WTC11 (cell line): ENCODE measurements around the gene PDE1A. TPM values are rescaled to one million over a fixed set of nuclear protein-coding genes. Genes with fewer than 3 reads are reported as not detected.

ENCODE experiments used
- ATAC-seq: fragments of 200-7000 bp; cut with Tn5 transposase; 2 replicates; pipeline ENCODE4 v1.10.0; 2021; ENCODE audit warnings: mild to moderate bottlenecking, moderate library complexity
- CTCF ChIA-PET: fragments of 300-600 bp; sonication (Branson Sonifier 250); formaldehyde crosslinking; loops from one replicate; lab custom pipeline; 2021; ENCODE audit warnings: antibody characterized with exemption; lab: Charles Lee
- POLR2A ChIA-PET: fragments of 350-600 bp; sonication (Branson Sonifier 250); formaldehyde crosslinking; loops from one replicate; lab custom pipeline; 2021; ENCODE audit warnings: antibody characterized with exemption; lab: Charles Lee
- DNase-seq: peaks from one replicate; pipeline ENCODE4 v3.0.0; 2021; ENCODE audit warnings: low spot score
- H3K27ac Mint-ChIP-seq: 2 replicates; pipeline ENCODE4 v1.8.0; 2021; ENCODE audit warnings: mixed read lengths
- H3K27me3 Mint-ChIP-seq: 2 replicates; pipeline ENCODE4 v1.8.0; 2021; ENCODE audit warnings: low read depth, mild to moderate bottlenecking, moderate library complexity, mixed read lengths
- H3K36me3 Mint-ChIP-seq: 2 replicates; pipeline ENCODE4 v1.8.0; 2021; ENCODE audit warnings: mixed read lengths
- H3K4me1 Mint-ChIP-seq: 2 replicates; pipeline ENCODE4 v1.8.0; 2022; ENCODE audit warnings: mixed read lengths
- H3K4me3 Mint-ChIP-seq: 2 replicates; pipeline ENCODE4 v1.8.0; 2021; ENCODE audit warnings: mild to moderate bottlenecking, moderate library complexity, mixed read lengths
- H3K9me3 Mint-ChIP-seq: 2 replicates; pipeline ENCODE4 v1.8.0; 2021; ENCODE audit warnings: mixed read lengths
- ATF1 ChIP-seq: sonication (generic); formaldehyde crosslinking; IDR thresholded peaks from 2 replicates; pipeline ENCODE4 v1.8.1; 2023; ENCODE audit warnings: mild to moderate bottlenecking, moderate library complexity, missing genetic modification reagents
- CBFB ChIP-seq: sonication (generic); formaldehyde crosslinking; IDR thresholded peaks from 2 replicates; pipeline ENCODE4 v1.8.1; 2022; ENCODE audit warnings: mild to moderate bottlenecking, low read depth, missing genetic modification reagents
- CREB1 ChIP-seq: sonication (generic); formaldehyde crosslinking; IDR thresholded peaks from 2 replicates; pipeline ENCODE4 v1.8.0; 2023; ENCODE audit warnings: mild to moderate bottlenecking, missing genetic modification reagents
- FOXK1 ChIP-seq: sonication (generic); formaldehyde crosslinking; IDR thresholded peaks from 2 replicates; pipeline ENCODE4 v1.8.0; 2022; ENCODE audit warnings: mild to moderate bottlenecking, moderate library complexity, missing genetic modification reagents
- MXD4 ChIP-seq: fragments of 250-450 bp; sonication (Bioruptor Pico); IDR thresholded peaks from 2 replicates; pipeline ENCODE4 v1.8.0; 2021; ENCODE audit warnings: mild to moderate bottlenecking, moderate library complexity, borderline replicate concordance
- NR1H2 ChIP-seq: sonication (generic); formaldehyde crosslinking; IDR thresholded peaks from 2 replicates; pipeline ENCODE4 v1.9.0; 2021; ENCODE audit warnings: mild to moderate bottlenecking, moderate library complexity, missing genetic modification reagents
- NR2C2 ChIP-seq: sonication (generic); formaldehyde crosslinking; IDR thresholded peaks from 2 replicates; pipeline ENCODE4 v1.8.0; 2022; ENCODE audit warnings: mild to moderate bottlenecking, missing genetic modification reagents
- PRRX2 ChIP-seq: fragments of 250-450 bp; sonication (Bioruptor Pico); IDR thresholded peaks from 2 replicates; pipeline ENCODE4 v1.8.0; 2021; ENCODE audit warnings: mild to moderate bottlenecking
- SMAD3 ChIP-seq: sonication (generic); formaldehyde crosslinking; IDR thresholded peaks from 2 replicates; pipeline ENCODE4 v1.8.0; 2022; ENCODE audit warnings: missing genetic modification reagents, mild to moderate bottlenecking, borderline replicate concordance
- SMAD4 ChIP-seq: sonication (generic); formaldehyde crosslinking; IDR thresholded peaks from 2 replicates; pipeline ENCODE4 v1.8.0; 2022; ENCODE audit warnings: mild to moderate bottlenecking, missing genetic modification reagents
- SOX15 ChIP-seq: fragments of 250-450 bp; sonication (Bioruptor Pico); IDR thresholded peaks from 2 replicates; pipeline ENCODE4 v1.9.0; 2021; ENCODE audit warnings: mild to moderate bottlenecking
- SP1 ChIP-seq: sonication (generic); formaldehyde crosslinking; conservative IDR thresholded peaks from 2 replicates; pipeline ENCODE4 v1.8.1; 2022; ENCODE audit warnings: missing genetic modification reagents
- TEAD4 ChIP-seq: sonication (generic); formaldehyde crosslinking; IDR thresholded peaks from 2 replicates; pipeline ENCODE4 v1.8.0; 2022; ENCODE audit warnings: mild to moderate bottlenecking, missing genetic modification reagents
- ZBTB21 ChIP-seq: sonication (generic); formaldehyde crosslinking; IDR thresholded peaks from 2 replicates; pipeline ENCODE4 v1.8.1; 2023; ENCODE audit warnings: mild to moderate bottlenecking, missing genetic modification reagents, borderline replicate concordance
- ZNF263 ChIP-seq: sonication (generic); formaldehyde crosslinking; IDR thresholded peaks from 2 replicates; pipeline ENCODE4 v1.8.1; 2022; ENCODE audit warnings: low read depth, mild to moderate bottlenecking, moderate library complexity, missing genetic modification reagents
- ZNF396 ChIP-seq: fragments of 250-450 bp; sonication (Bioruptor Pico); IDR thresholded peaks from 2 replicates; pipeline ENCODE4 v1.8.0; 2021; ENCODE audit warnings: mild to moderate bottlenecking, moderate library complexity, borderline replicate concordance
- total RNA-seq: library from RNA; stranded (reverse); gene quantifications from 3 replicates; pipeline ENCODE4 v1.2.3, GENCODE V29; 2021
- TF ChIP-seq, protein P1 (sequence below): sonication (generic); formaldehyde crosslinking; IDR thresholded peaks from 2 replicates; pipeline ENCODE4 v1.8.1; 2023; ENCODE audit warnings: mild to moderate bottlenecking, missing genetic modification reagents
- TF ChIP-seq, protein P2 (sequence below): sonication (generic); formaldehyde crosslinking; IDR thresholded peaks from 2 replicates; pipeline ENCODE4 v1.8.1; 2022; ENCODE audit warnings: low read depth, missing genetic modification reagents, borderline replicate concordance
- TF ChIP-seq, protein P3 (sequence below): sonication (generic); formaldehyde crosslinking; conservative IDR thresholded peaks from 2 replicates; pipeline ENCODE4 v1.8.1; 2022; ENCODE audit warnings: mild to moderate bottlenecking, missing genetic modification reagents
- TF ChIP-seq, protein P4 (sequence below): sonication (generic); formaldehyde crosslinking; IDR thresholded peaks from 2 replicates; pipeline ENCODE4 v1.8.1; 2023; ENCODE audit warnings: mild to moderate bottlenecking, missing genetic modification reagents
- TF ChIP-seq, protein P5 (sequence below): sonication (generic); formaldehyde crosslinking; IDR thresholded peaks from 2 replicates; pipeline ENCODE4 v1.8.0; 2023; ENCODE audit warnings: missing genetic modification reagents
- TF ChIP-seq, protein P6 (sequence below): sonication (generic); formaldehyde crosslinking; IDR thresholded peaks from 2 replicates; pipeline ENCODE4 v1.8.1; 2023; ENCODE audit warnings: mild to moderate bottlenecking, missing genetic modification reagents, borderline replicate concordance
- TF ChIP-seq, protein P7 (sequence below): sonication (generic); formaldehyde crosslinking; IDR thresholded peaks from 2 replicates; pipeline ENCODE4 v1.8.1; 2023; ENCODE audit warnings: mild to moderate bottlenecking, missing genetic modification reagents, moderate library complexity

PDE1A gene
- total RNA-seq, 1 experiment from 2014 or later = not detected

DNA sequence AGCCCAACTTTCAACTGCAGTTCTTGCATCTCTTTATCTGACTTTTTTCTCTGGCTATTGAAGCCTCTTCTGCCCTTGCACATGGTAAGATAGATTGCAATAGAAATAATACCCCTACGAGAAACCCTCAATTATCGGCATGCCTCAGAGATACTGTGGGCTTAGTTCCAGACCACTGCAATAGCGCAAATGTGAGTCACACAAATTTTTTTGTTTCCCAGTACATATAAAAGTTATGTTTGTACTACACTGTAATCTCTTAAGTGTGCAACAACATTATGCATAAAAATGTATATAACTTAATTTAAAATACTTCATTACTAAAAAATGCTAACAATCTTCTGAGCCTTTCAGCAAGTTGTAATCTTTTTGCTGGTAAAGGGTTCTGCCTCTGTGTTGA is 124.7 kb downstream of the PDE1A start (continued):
- TF ChIP-seq, protein P1, sequence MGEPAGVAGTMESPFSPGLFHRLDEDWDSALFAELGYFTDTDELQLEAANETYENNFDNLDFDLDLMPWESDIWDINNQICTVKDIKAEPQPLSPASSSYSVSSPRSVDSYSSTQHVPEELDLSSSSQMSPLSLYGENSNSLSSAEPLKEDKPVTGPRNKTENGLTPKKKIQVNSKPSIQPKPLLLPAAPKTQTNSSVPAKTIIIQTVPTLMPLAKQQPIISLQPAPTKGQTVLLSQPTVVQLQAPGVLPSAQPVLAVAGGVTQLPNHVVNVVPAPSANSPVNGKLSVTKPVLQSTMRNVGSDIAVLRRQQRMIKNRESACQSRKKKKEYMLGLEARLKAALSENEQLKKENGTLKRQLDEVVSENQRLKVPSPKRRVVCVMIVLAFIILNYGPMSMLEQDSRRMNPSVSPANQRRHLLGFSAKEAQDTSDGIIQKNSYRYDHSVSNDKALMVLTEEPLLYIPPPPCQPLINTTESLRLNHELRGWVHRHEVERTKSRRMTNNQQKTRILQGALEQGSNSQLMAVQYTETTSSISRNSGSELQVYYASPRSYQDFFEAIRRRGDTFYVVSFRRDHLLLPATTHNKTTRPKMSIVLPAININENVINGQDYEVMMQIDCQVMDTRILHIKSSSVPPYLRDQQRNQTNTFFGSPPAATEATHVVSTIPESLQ (CRISPR knock-in tag) = no peak
- TF ChIP-seq SMAD3 = no peak

DNA sequence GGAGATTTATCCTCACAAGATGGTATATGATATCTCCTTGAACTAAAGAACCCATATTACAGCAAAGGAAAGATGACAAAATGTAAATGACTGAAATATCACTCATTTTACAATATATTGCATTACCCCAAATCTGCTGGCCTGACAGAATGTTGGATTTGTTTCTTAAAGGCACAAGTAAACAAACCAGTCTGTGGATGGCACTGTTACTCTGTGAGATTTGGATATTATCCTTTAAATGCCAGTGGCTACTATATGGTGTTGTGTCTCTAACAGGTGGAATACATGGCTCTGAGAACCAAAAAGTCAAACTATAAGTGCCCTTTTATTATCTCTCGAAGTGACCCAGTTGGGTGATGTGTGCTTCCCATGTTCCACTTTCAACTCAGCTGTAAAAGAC is 125.7 kb downstream of the PDE1A start:
- Mint-ChIP-seq H3K9me3 (no peaks in the 10 kb centered on the region), H3K27me3 (no peaks in the 10 kb centered on the region), H3K27ac (no peak overlapping the region), H3K4me1 (no peaks in the 10 kb centered on the region), H3K36me3 (no peaks in the 10 kb centered on the region), H3K4me3 (no peak overlapping the region)
- DNase-seq (no peak), ATAC-seq (no peak)
- no peak for TF ChIP-seq PRRX2
- ChIA-PET POLR2A (no interaction called here), CTCF (no interaction called here)

DNA sequence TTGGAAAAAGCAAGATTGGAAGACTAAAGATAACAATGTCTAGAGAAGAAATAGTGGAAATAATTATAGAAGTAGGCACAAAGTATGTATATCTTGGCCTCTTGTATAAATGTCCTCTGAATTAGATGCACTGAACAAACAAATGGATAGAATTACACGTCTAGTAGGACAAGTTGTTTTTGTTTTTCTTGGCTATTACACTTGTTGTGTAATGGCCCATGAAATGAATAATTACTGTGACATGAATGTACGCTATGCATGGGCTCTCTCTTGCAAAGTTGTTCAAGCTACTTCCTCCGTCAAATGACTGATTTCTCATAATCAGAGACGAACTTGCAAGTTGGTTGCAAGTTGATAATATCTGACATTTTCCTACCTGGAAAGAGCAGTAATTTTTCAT is 126.2 kb downstream of the PDE1A start:
- no peaks in the 10 kb centered on the region for H3K9me3 Mint-ChIP-seq
- no peak for TF ChIP-seq ATF1 (CRISPR knock-in tag)
- no peak for TF ChIP-seq TEAD4
- no peak for TF ChIP-seq ZBTB21 (CRISPR knock-in tag)
- no peak for TF ChIP-seq ZNF263 (CRISPR knock-in tag)
- TF ChIP-seq SMAD4 (CRISPR knock-in tag) = no peak
- TF ChIP-seq, protein P2, sequence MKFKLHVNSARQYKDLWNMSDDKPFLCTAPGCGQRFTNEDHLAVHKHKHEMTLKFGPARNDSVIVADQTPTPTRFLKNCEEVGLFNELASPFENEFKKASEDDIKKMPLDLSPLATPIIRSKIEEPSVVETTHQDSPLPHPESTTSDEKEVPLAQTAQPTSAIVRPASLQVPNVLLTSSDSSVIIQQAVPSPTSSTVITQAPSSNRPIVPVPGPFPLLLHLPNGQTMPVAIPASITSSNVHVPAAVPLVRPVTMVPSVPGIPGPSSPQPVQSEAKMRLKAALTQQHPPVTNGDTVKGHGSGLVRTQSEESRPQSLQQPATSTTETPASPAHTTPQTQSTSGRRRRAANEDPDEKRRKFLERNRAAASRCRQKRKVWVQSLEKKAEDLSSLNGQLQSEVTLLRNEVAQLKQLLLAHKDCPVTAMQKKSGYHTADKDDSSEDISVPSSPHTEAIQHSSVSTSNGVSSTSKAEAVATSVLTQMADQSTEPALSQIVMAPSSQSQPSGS (CRISPR knock-in tag) = no peak
- TF ChIP-seq, protein P3, sequence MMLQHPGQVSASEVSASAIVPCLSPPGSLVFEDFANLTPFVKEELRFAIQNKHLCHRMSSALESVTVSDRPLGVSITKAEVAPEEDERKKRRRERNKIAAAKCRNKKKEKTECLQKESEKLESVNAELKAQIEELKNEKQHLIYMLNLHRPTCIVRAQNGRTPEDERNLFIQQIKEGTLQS (CRISPR knock-in tag) = no peak
- no peak for TF ChIP-seq FOXK1 (CRISPR knock-in tag)
- no peak for TF ChIP-seq NR2C2 (CRISPR knock-in tag)
- TF ChIP-seq SP1 (CRISPR knock-in tag) = no peak
- no peaks in the 10 kb centered on the region for H3K27me3 Mint-ChIP-seq
- ChIA-PET CTCF (no interaction called here), POLR2A (no interaction called here)
- DNase-seq = no peak
- no peaks in the 10 kb centered on the region for H3K4me1 Mint-ChIP-seq
- ATAC-seq = no peak
- H3K36me3 Mint-ChIP-seq = no peaks in the 10 kb centered on the region
- H3K4me3 Mint-ChIP-seq = no peak overlapping the region
- H3K27ac Mint-ChIP-seq = no peak overlapping the region

DNA sequence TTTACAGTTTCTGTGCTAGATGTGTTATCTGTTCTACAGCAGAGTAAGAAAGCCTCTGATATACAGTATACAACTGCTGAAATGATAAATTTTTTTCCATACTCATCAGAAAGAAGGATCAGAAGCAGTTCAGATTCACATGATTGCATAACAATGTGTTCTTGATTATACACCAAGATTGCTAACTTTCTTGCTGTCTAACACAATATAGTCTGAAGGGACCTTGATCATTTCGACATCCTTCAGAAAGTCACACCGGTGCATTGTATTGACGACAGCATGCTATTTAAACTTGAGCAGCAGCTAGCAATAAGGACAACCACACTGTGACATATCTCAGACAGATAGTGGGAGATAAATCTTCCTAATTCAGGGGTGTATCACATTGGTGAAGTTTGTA is 127.2 kb downstream of the PDE1A start:
- H3K27ac Mint-ChIP-seq = no peak overlapping the region
- ChIA-PET POLR2A (no interaction called here), CTCF (interaction anchor here (0.5 kb wide), 1 partner anchor 51 kb away, joined by 3 read pairs; no protein-coding TSS in a partner anchor)
- H3K4me1 Mint-ChIP-seq = no peaks in the 10 kb centered on the region
- no peak for DNase-seq
- H3K9me3 Mint-ChIP-seq = no peaks in the 10 kb centered on the region
- no peaks in the 10 kb centered on the region for H3K36me3 Mint-ChIP-seq
- H3K4me3 Mint-ChIP-seq = no peak overlapping the region
- ATAC-seq = no peak
- H3K27me3 Mint-ChIP-seq = no peaks in the 10 kb centered on the region
- TF ChIP-seq CBFB (CRISPR knock-in tag) = no peak
- no peak for TF ChIP-seq ZNF396 (CRISPR knock-in tag)
- TF ChIP-seq, protein P4, sequence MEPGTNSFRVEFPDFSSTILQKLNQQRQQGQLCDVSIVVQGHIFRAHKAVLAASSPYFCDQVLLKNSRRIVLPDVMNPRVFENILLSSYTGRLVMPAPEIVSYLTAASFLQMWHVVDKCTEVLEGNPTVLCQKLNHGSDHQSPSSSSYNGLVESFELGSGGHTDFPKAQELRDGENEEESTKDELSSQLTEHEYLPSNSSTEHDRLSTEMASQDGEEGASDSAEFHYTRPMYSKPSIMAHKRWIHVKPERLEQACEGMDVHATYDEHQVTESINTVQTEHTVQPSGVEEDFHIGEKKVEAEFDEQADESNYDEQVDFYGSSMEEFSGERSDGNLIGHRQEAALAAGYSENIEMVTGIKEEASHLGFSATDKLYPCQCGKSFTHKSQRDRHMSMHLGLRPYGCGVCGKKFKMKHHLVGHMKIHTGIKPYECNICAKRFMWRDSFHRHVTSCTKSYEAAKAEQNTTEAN (CRISPR knock-in tag) = no peak
- TF ChIP-seq MXD4 (CRISPR knock-in tag) = no peak
- TF ChIP-seq NR1H2 = no peak
- TF ChIP-seq SOX15 (CRISPR knock-in tag) = no peak
- TF ChIP-seq, protein P5, sequence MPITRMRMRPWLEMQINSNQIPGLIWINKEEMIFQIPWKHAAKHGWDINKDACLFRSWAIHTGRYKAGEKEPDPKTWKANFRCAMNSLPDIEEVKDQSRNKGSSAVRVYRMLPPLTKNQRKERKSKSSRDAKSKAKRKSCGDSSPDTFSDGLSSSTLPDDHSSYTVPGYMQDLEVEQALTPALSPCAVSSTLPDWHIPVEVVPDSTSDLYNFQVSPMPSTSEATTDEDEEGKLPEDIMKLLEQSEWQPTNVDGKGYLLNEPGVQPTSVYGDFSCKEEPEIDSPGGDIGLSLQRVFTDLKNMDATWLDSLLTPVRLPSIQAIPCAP (CRISPR knock-in tag) = no peak
- TF ChIP-seq, protein P6, sequence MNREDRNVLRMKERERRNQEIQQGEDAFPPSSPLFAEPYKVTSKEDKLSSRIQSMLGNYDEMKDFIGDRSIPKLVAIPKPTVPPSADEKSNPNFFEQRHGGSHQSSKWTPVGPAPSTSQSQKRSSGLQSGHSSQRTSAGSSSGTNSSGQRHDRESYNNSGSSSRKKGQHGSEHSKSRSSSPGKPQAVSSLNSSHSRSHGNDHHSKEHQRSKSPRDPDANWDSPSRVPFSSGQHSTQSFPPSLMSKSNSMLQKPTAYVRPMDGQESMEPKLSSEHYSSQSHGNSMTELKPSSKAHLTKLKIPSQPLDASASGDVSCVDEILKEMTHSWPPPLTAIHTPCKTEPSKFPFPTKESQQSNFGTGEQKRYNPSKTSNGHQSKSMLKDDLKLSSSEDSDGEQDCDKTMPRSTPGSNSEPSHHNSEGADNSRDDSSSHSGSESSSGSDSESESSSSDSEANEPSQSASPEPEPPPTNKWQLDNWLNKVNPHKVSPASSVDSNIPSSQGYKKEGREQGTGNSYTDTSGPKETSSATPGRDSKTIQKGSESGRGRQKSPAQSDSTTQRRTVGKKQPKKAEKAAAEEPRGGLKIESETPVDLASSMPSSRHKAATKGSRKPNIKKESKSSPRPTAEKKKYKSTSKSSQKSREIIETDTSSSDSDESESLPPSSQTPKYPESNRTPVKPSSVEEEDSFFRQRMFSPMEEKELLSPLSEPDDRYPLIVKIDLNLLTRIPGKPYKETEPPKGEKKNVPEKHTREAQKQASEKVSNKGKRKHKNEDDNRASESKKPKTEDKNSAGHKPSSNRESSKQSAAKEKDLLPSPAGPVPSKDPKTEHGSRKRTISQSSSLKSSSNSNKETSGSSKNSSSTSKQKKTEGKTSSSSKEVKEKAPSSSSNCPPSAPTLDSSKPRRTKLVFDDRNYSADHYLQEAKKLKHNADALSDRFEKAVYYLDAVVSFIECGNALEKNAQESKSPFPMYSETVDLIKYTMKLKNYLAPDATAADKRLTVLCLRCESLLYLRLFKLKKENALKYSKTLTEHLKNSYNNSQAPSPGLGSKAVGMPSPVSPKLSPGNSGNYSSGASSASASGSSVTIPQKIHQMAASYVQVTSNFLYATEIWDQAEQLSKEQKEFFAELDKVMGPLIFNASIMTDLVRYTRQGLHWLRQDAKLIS = no peak
- TF ChIP-seq, protein P7, sequence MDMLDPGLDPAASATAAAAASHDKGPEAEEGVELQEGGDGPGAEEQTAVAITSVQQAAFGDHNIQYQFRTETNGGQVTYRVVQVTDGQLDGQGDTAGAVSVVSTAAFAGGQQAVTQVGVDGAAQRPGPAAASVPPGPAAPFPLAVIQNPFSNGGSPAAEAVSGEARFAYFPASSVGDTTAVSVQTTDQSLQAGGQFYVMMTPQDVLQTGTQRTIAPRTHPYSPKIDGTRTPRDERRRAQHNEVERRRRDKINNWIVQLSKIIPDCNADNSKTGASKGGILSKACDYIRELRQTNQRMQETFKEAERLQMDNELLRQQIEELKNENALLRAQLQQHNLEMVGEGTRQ = no peak
- no peak for TF ChIP-seq CREB1 (CRISPR knock-in tag)
